NCI-H460 (cell line): ENCODE data around the gene MYCBPAP. TPM values are rescaled to one million over a fixed set of nuclear protein-coding genes. Genes with fewer than 3 reads are reported as not detected.

ENCODE experiments used
- DNase-seq: peaks from one replicate; pipeline ENCODE4 v3.0.0-alpha.2; 2016; ENCODE audit warnings: low read depth; ENCODE audit errors: extremely low read depth
- total RNA-seq: library from RNA; depleted of rRNA; stranded (reverse); fragments of >200 nt; shearing (Covaris generic); gene quantifications from 2 replicates; pipeline ENCODE4 v1.2.3, GENCODE V29; 2014; rRNA removed

The MYCBPAP gene
- total RNA-seq, 1 experiment from 2014 or later: 0.89 TPM

- DNase-seq: no peak
Observed at GRCh38 chr17:50568659-50569058, 60.4 kb downstream of the MYCBPAP start.

- DNase-seq: no peak
Observed at GRCh38 chr17:50569592-50569991, 61.4 kb downstream of the MYCBPAP start.

DNA sequence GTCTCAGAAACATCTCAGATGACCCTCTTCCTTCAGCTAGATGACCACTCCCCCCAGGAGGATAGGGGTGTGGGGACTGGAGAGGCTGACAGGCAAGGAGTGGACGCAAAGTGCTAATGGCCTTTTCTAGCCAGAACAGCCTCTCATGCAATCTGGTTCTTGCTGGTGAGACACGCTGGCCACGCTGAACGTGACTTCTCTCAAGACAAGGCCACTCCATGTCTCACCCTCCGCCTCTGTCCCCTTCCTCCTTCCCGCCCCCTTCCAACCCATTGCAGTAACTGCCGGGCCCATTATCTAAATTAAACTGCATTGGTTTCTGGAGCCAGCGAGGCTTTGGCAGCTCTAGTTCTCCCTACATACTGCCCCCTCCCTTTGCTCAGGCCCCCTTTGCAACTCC, 61.8 kb downstream of the MYCBPAP start:
- DNase-seq: no peak

DNA sequence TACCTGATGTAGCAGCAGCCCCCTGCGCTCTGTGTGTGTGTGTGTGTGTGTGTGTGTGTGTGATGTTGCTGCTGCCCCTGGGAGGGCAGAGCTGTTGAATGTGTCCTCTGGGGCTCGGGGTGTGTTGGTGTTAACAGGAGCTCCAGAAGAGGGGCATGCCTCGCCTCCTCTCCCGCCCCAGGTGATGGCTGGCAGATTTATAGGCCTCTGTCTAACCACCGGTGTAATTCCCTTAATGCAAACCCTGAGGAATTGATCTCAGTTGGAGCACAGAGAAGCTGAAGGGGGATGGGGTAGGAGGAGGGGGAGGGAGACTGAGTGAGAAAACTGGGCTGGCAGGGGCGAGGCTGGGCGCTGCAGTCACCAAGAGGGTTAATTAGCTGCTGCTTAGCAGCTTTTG, 62.3 kb downstream of the MYCBPAP start:
- DNase-seq: no peak

DNA sequence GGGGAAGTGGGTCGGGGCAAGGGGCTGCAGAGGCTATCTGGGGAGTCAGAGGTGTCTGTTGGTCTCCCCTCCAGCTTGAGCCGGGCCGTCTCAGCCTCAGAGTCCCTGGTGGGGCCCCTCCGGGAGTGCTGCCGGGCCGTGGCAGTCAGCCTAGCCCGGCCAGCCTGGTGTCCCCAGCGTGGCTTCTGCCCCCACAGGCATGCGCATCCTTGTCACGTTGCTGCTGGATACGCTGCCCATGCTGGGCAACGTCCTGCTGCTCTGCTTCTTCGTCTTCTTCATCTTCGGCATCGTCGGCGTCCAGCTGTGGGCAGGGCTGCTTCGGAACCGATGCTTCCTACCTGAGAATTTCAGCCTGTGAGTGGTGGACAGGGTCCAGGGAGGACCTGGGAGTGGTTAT, 63.4 kb downstream of the MYCBPAP start:
- no peak for DNase-seq

DNA sequence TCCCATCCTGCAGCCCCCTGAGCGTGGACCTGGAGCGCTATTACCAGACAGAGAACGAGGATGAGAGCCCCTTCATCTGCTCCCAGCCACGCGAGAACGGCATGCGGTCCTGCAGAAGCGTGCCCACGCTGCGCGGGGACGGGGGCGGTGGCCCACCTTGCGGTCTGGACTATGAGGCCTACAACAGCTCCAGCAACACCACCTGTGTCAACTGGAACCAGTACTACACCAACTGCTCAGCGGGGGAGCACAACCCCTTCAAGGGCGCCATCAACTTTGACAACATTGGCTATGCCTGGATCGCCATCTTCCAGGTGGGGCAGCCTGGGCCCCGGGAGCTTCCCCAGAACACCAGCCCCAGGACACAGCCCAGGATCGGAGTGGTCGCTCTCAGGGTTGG, 64.3 kb downstream of the MYCBPAP start:
- DNase-seq: no peak

DNA sequence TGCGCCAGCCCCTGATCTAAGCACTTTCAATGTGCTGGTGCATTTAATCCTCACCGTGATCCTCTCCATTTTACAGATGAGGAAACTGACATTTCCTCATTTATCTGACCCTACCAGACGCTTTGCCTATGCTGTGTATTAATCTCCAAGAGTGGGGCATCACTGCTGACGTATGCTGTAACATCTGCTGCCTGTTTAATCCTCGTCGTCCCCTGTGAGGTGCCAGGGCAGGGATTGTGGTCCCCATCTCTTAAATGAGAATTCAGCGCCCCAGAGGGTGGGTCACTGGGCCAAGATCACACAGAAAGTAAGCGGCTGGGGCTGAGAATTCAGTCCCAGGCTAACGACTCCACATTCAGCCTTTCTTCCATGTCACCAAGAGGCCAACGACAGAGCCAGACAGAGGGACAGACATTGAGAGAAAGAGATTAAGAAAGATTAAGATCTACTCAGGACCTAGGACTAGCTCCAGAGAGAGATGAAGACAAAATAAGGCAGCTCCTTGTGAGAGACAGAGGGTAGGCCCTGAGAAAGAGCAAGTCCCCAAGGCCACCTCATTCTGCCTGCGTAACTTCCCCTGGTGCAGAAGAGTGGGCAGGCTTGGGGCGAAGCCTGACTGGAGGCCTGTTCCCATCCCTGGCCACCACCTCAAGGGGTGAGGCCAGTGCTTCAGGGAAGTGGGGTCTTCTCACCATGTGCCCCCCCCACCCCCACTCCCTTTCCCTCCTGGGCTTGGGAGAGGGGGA, 65.8 kb downstream of the MYCBPAP start:
- no peak for DNase-seq

DNA sequence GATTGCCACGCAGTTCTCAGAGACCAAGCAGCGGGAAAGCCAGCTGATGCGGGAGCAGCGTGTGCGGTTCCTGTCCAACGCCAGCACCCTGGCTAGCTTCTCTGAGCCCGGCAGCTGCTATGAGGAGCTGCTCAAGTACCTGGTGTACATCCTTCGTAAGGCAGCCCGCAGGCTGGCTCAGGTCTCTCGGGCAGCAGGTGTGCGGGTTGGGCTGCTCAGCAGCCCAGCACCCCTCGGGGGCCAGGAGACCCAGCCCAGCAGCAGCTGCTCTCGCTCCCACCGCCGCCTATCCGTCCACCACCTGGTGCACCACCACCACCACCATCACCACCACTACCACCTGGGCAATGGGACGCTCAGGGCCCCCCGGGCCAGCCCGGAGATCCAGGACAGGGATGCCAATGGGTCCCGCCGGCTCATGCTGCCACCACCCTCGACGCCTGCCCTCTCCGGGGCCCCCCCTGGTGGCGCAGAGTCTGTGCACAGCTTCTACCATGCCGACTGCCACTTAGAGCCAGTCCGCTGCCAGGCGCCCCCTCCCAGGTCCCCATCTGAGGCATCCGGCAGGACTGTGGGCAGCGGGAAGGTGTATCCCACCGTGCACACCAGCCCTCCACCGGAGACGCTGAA, 67.5 kb downstream of the MYCBPAP start:
- DNase-seq: no peak

DNA sequence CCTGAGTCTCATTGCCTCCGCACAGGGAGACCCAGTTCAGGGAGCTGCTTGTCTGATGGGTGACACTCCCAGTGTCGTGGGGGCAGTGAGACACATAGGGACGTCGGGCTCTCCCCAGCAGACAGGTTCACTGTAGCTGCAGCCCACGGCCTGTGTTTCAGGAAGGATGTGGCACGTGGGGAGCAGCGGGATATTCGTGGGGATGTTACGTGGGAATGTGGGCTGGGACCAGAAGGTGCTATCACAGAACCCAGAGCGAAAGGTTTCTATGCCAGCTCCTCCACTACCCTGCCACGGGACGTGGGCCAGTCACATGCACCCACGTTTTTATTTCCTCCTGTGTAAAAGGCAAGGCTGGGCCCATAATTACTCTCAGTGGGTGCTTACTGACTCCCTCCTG, 68.6 kb downstream of the MYCBPAP start:
- DNase-seq: no peak

- no peak for DNase-seq
Observed at GRCh38 chr17:50577451-50577954, 69.3 kb downstream of the MYCBPAP start.

GRCh38 chr17:50578173-50578572, 69.9 kb downstream of the MYCBPAP start:
- DNase-seq: no peak

- DNase-seq: no peak
Observed at GRCh38 chr17:50579399-50579798, 71.2 kb downstream of the MYCBPAP start.

DNA sequence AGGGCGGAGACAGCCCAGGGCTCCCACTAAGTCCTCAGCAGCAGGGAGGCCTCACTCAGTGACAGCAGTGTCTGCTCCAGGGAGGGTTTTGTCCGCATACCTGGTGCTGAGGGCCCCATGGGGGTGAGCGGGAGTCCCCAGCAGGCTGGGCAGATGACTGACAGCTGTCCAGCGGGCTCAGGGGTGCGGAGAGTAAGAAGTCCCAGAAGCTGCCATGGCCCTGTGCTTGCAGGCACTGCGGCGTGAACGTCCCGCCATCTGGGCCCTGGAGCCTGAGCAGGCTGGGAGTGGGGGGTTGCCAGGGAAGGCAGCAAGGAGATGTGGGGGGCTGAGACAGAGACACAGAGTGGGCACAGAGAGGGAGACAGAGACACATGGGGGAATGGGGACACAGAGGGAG, 72.4 kb downstream of the MYCBPAP start:
- no peak for DNase-seq

Other genes with a start within 250 kb of the MYCBPAP start
- gene TMEM92, start 234.0 kb upstream of the MYCBPAP start, total RNA-seq: 0.52 and 1.4 TPM in 2 replicates
- 19.6 and 21.0 TPM in 2 replicates for gene XYLT2, start 162.3 kb upstream of the MYCBPAP start, total RNA-seq
- gene MRPL27, start 135.3 kb upstream of the MYCBPAP start, total RNA-seq: 61.6 and 66.7 TPM in 2 replicates
- gene EME1, start 135.2 kb upstream of the MYCBPAP start, total RNA-seq: 8.4 and 14.1 TPM in 2 replicates
- gene LRRC59, start 110.9 kb upstream of the MYCBPAP start, total RNA-seq: 165 and 175 TPM in 2 replicates
- gene ACSF2, start 82.2 kb upstream of the MYCBPAP start, total RNA-seq: 10.4 and 11.7 TPM in 2 replicates
- not detected in 2 replicates for gene CHAD, start 39.6 kb upstream of the MYCBPAP start, total RNA-seq
- gene RSAD1, start 29.6 kb upstream of the MYCBPAP start, total RNA-seq: 28.8 and 33.9 TPM in 2 replicates
- gene EPN3, start 24.3 kb downstream of the MYCBPAP start, total RNA-seq: 0.02 TPM in 1 of 2 replicates, not detected in the other
- gene SPATA20, start 38.7 kb downstream of the MYCBPAP start, total RNA-seq: 73.6 and 82.8 TPM in 2 replicates
- gene CACNA1G, start 52.3 kb downstream of the MYCBPAP start, total RNA-seq: 0.06 and 0.07 TPM in 2 replicates
- gene ABCC3, start 126.4 kb downstream of the MYCBPAP start, total RNA-seq: 74.8 and 93.3 TPM in 2 replicates
- gene ANKRD40, start 199.5 kb downstream of the MYCBPAP start, total RNA-seq: 48.4 and 54.5 TPM in 2 replicates
- 41.6 and 62.2 TPM in 2 replicates for gene LUC7L3, start 211.2 kb downstream of the MYCBPAP start, total RNA-seq